ENCODE data around the gene ACVR1. TPM values are rescaled to one million over a fixed set of nuclear protein-coding genes. Genes with fewer than 3 reads are reported as not detected.

The ACVR1 gene
- total and polyA plus RNA-seq, 9 of the 15 experiments (the other 6 are each of a cell fraction or from before 2014, with no cell fraction given) = 3.8 to 14.3 (median 6.9) TPM

GRCh38 chr2:157792335-157793052, 83.6 kb downstream of the ACVR1 start (continued):
- TF ChIP-seq, protein P1, sequence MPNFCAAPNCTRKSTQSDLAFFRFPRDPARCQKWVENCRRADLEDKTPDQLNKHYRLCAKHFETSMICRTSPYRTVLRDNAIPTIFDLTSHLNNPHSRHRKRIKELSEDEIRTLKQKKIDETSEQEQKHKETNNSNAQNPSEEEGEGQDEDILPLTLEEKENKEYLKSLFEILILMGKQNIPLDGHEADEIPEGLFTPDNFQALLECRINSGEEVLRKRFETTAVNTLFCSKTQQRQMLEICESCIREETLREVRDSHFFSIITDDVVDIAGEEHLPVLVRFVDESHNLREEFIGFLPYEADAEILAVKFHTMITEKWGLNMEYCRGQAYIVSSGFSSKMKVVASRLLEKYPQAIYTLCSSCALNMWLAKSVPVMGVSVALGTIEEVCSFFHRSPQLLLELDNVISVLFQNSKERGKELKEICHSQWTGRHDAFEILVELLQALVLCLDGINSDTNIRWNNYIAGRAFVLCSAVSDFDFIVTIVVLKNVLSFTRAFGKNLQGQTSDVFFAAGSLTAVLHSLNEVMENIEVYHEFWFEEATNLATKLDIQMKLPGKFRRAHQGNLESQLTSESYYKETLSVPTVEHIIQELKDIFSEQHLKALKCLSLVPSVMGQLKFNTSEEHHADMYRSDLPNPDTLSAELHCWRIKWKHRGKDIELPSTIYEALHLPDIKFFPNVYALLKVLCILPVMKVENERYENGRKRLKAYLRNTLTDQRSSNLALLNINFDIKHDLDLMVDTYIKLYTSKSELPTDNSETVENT (CRISPR knock-in tag; IDR thresholded peaks at IDR 0.05) = no peak
- TF ChIP-seq, protein P2, sequence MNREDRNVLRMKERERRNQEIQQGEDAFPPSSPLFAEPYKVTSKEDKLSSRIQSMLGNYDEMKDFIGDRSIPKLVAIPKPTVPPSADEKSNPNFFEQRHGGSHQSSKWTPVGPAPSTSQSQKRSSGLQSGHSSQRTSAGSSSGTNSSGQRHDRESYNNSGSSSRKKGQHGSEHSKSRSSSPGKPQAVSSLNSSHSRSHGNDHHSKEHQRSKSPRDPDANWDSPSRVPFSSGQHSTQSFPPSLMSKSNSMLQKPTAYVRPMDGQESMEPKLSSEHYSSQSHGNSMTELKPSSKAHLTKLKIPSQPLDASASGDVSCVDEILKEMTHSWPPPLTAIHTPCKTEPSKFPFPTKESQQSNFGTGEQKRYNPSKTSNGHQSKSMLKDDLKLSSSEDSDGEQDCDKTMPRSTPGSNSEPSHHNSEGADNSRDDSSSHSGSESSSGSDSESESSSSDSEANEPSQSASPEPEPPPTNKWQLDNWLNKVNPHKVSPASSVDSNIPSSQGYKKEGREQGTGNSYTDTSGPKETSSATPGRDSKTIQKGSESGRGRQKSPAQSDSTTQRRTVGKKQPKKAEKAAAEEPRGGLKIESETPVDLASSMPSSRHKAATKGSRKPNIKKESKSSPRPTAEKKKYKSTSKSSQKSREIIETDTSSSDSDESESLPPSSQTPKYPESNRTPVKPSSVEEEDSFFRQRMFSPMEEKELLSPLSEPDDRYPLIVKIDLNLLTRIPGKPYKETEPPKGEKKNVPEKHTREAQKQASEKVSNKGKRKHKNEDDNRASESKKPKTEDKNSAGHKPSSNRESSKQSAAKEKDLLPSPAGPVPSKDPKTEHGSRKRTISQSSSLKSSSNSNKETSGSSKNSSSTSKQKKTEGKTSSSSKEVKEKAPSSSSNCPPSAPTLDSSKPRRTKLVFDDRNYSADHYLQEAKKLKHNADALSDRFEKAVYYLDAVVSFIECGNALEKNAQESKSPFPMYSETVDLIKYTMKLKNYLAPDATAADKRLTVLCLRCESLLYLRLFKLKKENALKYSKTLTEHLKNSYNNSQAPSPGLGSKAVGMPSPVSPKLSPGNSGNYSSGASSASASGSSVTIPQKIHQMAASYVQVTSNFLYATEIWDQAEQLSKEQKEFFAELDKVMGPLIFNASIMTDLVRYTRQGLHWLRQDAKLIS (CRISPR knock-in tag; IDR thresholded peaks at IDR 0.05) = no peak
- TF ChIP-seq LEF1 (IDR thresholded peaks at IDR 0.05) = no peak
- TF ChIP-seq RBM25 (IDR thresholded peaks at IDR 0.05; ENCODE audit: low read depth, low read length, severe bottlenecking) = no peak
- TF ChIP-seq, protein P3, sequence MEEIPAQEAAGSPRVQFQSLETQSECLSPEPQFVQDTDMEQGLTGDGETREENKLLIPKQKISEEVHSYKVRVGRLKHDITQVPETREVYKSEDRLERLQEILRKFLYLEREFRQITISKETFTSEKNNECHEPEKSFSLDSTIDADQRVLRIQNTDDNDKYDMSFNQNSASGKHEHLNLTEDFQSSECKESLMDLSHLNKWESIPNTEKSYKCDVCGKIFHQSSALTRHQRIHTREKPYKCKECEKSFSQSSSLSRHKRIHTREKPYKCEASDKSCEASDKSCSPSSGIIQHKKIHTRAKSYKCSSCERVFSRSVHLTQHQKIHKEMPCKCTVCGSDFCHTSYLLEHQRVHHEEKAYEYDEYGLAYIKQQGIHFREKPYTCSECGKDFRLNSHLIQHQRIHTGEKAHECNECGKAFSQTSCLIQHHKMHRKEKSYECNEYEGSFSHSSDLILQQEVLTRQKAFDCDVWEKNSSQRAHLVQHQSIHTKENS (CRISPR knock-in tag; IDR thresholded peaks at IDR 0.05) = no peak
- no peak for TF ChIP-seq HEY1 (CRISPR knock-in tag; IDR thresholded peaks at IDR 0.05; ENCODE audit: borderline replicate concordance)
- TF ChIP-seq ETV1 (tag; conservative IDR thresholded peaks at IDR 0.05; ENCODE audit: low read depth) = no peak
- no peak for TF ChIP-seq ETV6 (IDR thresholded peaks at IDR 0.05; ENCODE audit: borderline replicate concordance in 1 of 2, low read depth in 2 of 2, low read length in 1 of 2)
- TF ChIP-seq ETV6 (CRISPR knock-in tag; IDR thresholded peaks at IDR 0.05; ENCODE audit: borderline replicate concordance) = no peak
- TF ChIP-seq TARDBP (IDR thresholded peaks at IDR 0.05) = no peak
- no peak for TF ChIP-seq BRD4 (IDR thresholded peaks at IDR 0.05)
- TF ChIP-seq GABPA (tag; conservative IDR thresholded peaks at IDR 0.05; ENCODE audit: low read depth) = no peak
- TF ChIP-seq CBFA2T3 (IDR thresholded peaks at IDR 0.05) = peak; percentile 42
- no peak for TF ChIP-seq THRA (IDR thresholded peaks at IDR 0.05)
- TF ChIP-seq, protein P4, sequence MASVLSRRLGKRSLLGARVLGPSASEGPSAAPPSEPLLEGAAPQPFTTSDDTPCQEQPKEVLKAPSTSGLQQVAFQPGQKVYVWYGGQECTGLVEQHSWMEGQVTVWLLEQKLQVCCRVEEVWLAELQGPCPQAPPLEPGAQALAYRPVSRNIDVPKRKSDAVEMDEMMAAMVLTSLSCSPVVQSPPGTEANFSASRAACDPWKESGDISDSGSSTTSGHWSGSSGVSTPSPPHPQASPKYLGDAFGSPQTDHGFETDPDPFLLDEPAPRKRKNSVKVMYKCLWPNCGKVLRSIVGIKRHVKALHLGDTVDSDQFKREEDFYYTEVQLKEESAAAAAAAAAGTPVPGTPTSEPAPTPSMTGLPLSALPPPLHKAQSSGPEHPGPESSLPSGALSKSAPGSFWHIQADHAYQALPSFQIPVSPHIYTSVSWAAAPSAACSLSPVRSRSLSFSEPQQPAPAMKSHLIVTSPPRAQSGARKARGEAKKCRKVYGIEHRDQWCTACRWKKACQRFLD (CRISPR knock-in tag; IDR thresholded peaks at IDR 0.05) = no peak
- no peak for TF ChIP-seq TCFL5 (CRISPR knock-in tag; conservative IDR thresholded peaks at IDR 0.05)
- no peak for TF ChIP-seq POU5F1 (IDR thresholded peaks at IDR 0.05; ENCODE audit: borderline replicate concordance, low read depth, low read length, partially characterized antibody)
- TF ChIP-seq ZNF354B (CRISPR knock-in tag; IDR thresholded peaks at IDR 0.05) = no peak

All from K562 (cell line).